Parathyroid adenoma (tissue), 2 donors: ENCODE data around the gene FREM3.
"Not testable (repeated sequence)": the region's sequence is repeated elsewhere in the genome, so short reads cannot be mapped to it uniquely, and the experiment has no call there.

ENCODE experiments used
- H2AFZ ChIP-seq: fragments of 300-600 bp; sonication (generic); one replicate; pipeline ENCODE4 v1.7.0; 2017; ENCODE audit warnings: antibody characterized with exemption, mild to moderate bottlenecking
- H3K27ac ChIP-seq: fragments of 300-600 bp; sonication (generic); one replicate; pipeline ENCODE4 v1.7.0; 2017
- H3K27me3 ChIP-seq: fragments of 300-600 bp; sonication (generic); one replicate; pipeline ENCODE4 v1.7.0; 2017; ENCODE audit warnings: low read length; ENCODE audit not compliant: control insufficient read depth, insufficient read depth
- H3K36me3 ChIP-seq: fragments of 300-600 bp; sonication (generic); one replicate; pipeline ENCODE4 v1.7.0; 2017; ENCODE audit warnings: low read length; ENCODE audit not compliant: control insufficient read depth, insufficient read depth
- H3K4me1 ChIP-seq: fragments of 300-600 bp; sonication (generic); one replicate; pipeline ENCODE4 v1.7.0; 2017; ENCODE audit warnings: control low read depth
- H3K4me2 ChIP-seq: fragments of 300-600 bp; sonication (generic); one replicate; pipeline ENCODE4 v1.7.0; 2017; ENCODE audit warnings: low read length
- H3K4me3 ChIP-seq: fragments of 300-600 bp; sonication (generic); one replicate; pipeline ENCODE4 v1.7.0; 2017; ENCODE audit warnings: low read depth, low read length
- H3K79me2 ChIP-seq: fragments of 300-600 bp; sonication (generic); one replicate; pipeline ENCODE4 v1.7.0; 2017; ENCODE audit warnings: control low read depth
- H3K9ac ChIP-seq: fragments of 300-600 bp; sonication (generic); one replicate; pipeline ENCODE4 v1.7.0; 2017; ENCODE audit warnings: mild to moderate bottlenecking
- H3K9me3 ChIP-seq: fragments of 300-600 bp; sonication (generic); one replicate; pipeline ENCODE4 v1.7.0; 2017; ENCODE audit warnings: low read length; ENCODE audit not compliant: control insufficient read depth
- TF ChIP-seq, protein P1 (sequence below): fragments of 300-600 bp; sonication (generic); IDR thresholded peaks from one replicate; pipeline ENCODE4 v1.7.0; 2017; ENCODE audit warnings: antibody characterized with exemption, mild to moderate bottlenecking
- donor health status: primary hyperparathyroidism.

Gene FREM3

DNA sequence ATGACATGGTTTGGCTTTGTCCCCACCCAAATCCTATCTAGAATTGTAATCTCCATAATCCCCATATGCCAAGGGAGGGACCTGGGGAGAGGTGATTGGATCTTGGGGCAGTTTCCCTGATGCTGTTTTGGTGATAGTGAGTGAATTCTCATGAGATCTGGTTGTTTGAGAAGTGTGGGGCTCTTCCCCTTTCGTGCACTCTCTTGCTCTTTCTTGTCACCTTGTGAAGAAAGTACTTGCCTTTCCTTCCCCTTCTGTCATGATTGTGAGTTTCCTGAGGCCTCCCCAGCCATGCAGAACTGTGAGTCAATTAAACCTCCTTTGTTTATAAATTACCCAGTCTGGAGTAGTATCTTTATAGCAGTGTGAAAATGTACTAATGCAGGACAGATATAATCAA, 36.4 kb upstream of the FREM3 start:
- TF ChIP-seq, protein P1, sequence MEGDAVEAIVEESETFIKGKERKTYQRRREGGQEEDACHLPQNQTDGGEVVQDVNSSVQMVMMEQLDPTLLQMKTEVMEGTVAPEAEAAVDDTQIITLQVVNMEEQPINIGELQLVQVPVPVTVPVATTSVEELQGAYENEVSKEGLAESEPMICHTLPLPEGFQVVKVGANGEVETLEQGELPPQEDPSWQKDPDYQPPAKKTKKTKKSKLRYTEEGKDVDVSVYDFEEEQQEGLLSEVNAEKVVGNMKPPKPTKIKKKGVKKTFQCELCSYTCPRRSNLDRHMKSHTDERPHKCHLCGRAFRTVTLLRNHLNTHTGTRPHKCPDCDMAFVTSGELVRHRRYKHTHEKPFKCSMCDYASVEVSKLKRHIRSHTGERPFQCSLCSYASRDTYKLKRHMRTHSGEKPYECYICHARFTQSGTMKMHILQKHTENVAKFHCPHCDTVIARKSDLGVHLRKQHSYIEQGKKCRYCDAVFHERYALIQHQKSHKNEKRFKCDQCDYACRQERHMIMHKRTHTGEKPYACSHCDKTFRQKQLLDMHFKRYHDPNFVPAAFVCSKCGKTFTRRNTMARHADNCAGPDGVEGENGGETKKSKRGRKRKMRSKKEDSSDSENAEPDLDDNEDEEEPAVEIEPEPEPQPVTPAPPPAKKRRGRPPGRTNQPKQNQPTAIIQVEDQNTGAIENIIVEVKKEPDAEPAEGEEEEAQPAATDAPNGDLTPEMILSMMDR, result no peak
- Histone ChIP-seq H3K27me3 (no peaks in the 10 kb centered on the region), H3K36me3 (no peaks in the 10 kb centered on the region), H3K4me1 (no peaks in the 10 kb centered on the region), H3K27ac (no peak overlapping the region), H3K4me2 (no peak overlapping the region), H3K4me3 (no peak overlapping the region), H3K9me3 (no peaks in the 10 kb centered on the region), H3K79me2 (no peaks in the 10 kb centered on the region), H3K9ac (no peak overlapping the region), H2AFZ (no peak overlapping the region)

DNA sequence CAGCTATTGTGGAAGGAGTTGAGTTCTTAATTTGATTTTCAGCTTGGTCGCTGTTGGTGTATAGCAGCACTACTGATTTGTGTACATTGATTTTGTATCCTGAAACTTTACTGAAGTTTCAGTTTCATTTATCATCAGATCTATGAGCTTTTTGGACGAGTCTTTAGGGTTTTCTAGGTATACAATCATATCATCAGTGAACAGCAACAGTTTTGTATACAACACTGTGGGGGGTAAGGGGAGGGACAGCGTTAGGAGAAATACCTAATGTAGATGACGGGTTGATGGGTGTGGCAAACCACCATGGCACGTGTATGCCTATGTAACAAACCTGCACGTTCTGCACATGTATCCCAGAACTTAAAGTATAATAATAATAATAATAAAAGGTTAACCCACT, 35.6 kb upstream of the FREM3 start:
- not testable (repeated sequence) for H3K4me1 ChIP-seq, H3K4me2 ChIP-seq, H2AFZ ChIP-seq, H3K9ac ChIP-seq, H3K4me3 ChIP-seq, H3K36me3 ChIP-seq, H3K79me2 ChIP-seq, H3K27me3 ChIP-seq, H3K27ac ChIP-seq, H3K9me3 ChIP-seq

DNA sequence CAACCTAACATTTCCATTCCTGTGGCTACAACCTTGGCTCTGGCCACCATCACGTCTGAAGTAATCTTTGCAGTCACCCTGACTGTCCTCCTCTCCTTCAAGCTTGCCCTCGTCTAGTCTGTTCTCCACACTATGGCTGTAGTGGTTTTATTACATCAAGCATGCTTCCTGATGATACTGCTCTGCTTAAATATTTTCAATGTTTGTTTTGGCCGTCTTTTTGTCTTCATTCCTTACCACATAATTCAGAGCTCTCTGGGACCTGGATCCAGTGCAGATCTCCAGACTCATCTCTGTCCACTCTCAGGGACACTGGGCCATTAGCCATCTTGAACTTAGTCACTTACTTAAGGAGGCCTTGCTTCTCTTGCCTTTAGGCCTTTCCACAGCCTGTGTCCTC, 27.7 kb upstream of the FREM3 start:
- Histone ChIP-seq H3K79me2 (no peaks in the 10 kb centered on the region), H3K36me3 (no peaks in the 10 kb centered on the region), H3K9me3 (no peaks in the 10 kb centered on the region), H3K9ac (no peak overlapping the region), H3K4me2 (no peak overlapping the region), H3K27me3 (no peaks in the 10 kb centered on the region), H3K4me1 (no peaks in the 10 kb centered on the region), H3K4me3 (no peak overlapping the region), H2AFZ (no peak overlapping the region), H3K27ac (no peak overlapping the region)
- TF ChIP-seq, protein P1, result no peak

DNA sequence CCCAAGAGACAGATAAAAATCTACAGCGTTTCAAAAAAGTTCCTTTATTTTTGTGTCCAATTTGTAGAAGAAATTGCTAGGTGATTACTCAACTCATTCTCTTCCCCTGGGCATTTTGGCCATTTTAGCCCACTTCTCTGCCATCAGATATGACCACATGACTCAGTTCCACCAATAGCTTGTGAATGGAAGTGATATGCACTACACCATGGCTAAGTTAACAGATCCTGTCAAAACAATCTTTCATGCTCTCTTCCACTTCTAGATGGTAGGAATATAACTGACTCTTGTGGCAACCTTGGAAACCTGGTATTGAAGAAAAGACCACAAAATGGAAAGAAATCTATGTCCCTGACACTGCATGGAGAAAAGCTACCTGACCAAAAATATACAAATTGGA, 26.2 kb upstream of the FREM3 start:
- no peaks in the 10 kb centered on the region for H3K36me3 ChIP-seq
- TF ChIP-seq, protein P1, result no peak
- H3K27me3 ChIP-seq, result no peaks in the 10 kb centered on the region
- no peak overlapping the region for H3K27ac ChIP-seq
- H3K9me3 ChIP-seq, result no peaks in the 10 kb centered on the region
- H3K4me1 ChIP-seq, result no peaks in the 10 kb centered on the region
- no peak overlapping the region for H3K4me3 ChIP-seq
- H3K4me2 ChIP-seq, result no peak overlapping the region
- H3K79me2 ChIP-seq, result no peaks in the 10 kb centered on the region
- H2AFZ ChIP-seq, result no peak overlapping the region
- no peak overlapping the region for H3K9ac ChIP-seq

DNA sequence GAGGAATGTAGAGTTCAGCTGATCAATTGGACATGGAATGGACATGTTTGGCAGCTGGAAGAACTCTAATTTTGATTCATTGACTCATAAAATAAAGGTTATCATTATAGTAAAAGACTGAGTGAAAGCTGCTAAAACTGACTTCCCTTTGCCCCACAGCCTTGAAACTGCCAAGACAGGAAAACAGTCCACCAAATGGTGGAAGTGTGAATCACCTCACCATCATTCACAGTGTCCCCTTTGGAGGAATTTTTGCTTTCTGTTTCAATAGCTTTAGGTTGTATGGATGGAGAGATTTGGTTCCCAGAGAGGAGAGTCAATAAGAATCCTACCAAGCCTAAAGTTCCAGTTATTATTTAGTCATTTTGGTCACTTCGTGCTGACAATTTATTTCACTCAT, 20.8 kb upstream of the FREM3 start:
- H3K27me3 ChIP-seq, result no peaks in the 10 kb centered on the region
- H3K9ac ChIP-seq, result no peak overlapping the region
- no peaks in the 10 kb centered on the region for H3K79me2 ChIP-seq

DNA sequence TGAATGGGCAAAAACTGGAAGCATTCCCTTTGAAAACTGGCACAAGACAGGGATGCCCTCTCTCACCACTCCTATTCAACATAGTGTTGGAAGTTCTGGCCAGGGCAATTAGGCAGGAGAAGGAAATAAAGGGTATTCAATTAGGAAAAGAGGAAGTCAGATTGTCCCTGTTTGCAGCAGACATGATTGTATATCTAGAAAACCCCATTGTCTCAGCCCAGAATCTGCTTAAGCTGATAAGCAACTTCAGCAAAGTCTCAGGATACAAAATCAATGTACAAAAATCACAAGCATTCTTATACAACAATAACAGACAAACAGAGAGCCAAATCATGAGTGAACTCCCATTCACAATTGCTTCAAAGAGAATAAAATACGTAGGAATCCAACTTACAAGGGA, 18.3 kb upstream of the FREM3 start:
- H3K4me3 ChIP-seq, H3K4me1 ChIP-seq, H3K79me2 ChIP-seq, H3K4me2 ChIP-seq, H2AFZ ChIP-seq, H3K27me3 ChIP-seq, H3K9ac ChIP-seq, H3K9me3 ChIP-seq, H3K36me3 ChIP-seq, H3K27ac ChIP-seq: not testable (repeated sequence)

More for the DNA sequence above, 20.8 kb upstream of the FREM3 start:
- Histone ChIP-seq H3K4me1 (no peaks in the 10 kb centered on the region), H3K9me3 (no peaks in the 10 kb centered on the region), H3K4me2 (no peak overlapping the region), H3K4me3 (no peak overlapping the region), H3K27ac (no peak overlapping the region), H3K36me3 (no peaks in the 10 kb centered on the region), H2AFZ (no peak overlapping the region)
- TF ChIP-seq, protein P1, result no peak
